ENCODE results near the gene SMARCC2. TPM values are rescaled to one million over a fixed set of nuclear protein-coding genes. Genes with fewer than 3 reads are reported as not detected.

SMARCC2 gene
- total and polyA plus RNA-seq, 2 of the 13 experiments (the other 11 are each of a cell fraction or from before 2014, with no cell fraction given) = 21.3 to 24.1 TPM

GRCh38 chr12:56116267-56117081 is 72.8 kb downstream of the SMARCC2 start, which contains the start of gene RPL41 (continued):
- TF ChIP-seq ARID5B (CRISPR knock-in tag; IDR thresholded peaks at IDR 0.05) = peak; percentile 52; the same call in 1 of the 2 replicates
- TF ChIP-seq ZFP91 (CRISPR knock-in tag; IDR thresholded peaks at IDR 0.05; ENCODE audit: borderline replicate concordance) = no peak; the same call in 1 of the 2 replicates
- no peak for TF ChIP-seq ZNF33B (CRISPR knock-in tag; IDR thresholded peaks at IDR 0.05)
- peak; percentile 79 for TF ChIP-seq TFDP2 (CRISPR knock-in tag; IDR thresholded peaks at IDR 0.05)
- TF ChIP-seq KDM5A (IDR thresholded peaks at IDR 0.05; ENCODE audit: borderline replicate concordance, low read length) = peak; percentile 86; the same call in 1 of the 2 replicates
- TF ChIP-seq EEA1 (CRISPR knock-in tag; IDR thresholded peaks at IDR 0.05; ENCODE audit: borderline replicate concordance) = no peak
- 0 out of 2 replicates have a peak, but pooled peaks have one; percentile 59 for TF ChIP-seq SRY (CRISPR knock-in tag; IDR thresholded peaks at IDR 0.05)
- TF ChIP-seq ZNF674 (CRISPR knock-in tag; IDR thresholded peaks at IDR 0.05; ENCODE audit: low read depth) = no peak
- TF ChIP-seq ATF6 (CRISPR knock-in tag; conservative IDR thresholded peaks at IDR 0.05) = peak; percentile 90; the same call in 1 of the 2 replicates
- no peak for TF ChIP-seq ZNF432 (CRISPR knock-in tag; IDR thresholded peaks at IDR 0.05; ENCODE audit: borderline replicate concordance)
- TF ChIP-seq DBP (CRISPR knock-in tag; IDR thresholded peaks at IDR 0.05; ENCODE audit: not compliant biosample characterization) = peak; percentile 19
